DMS153 treated with DMSO at 0.1 percent for 48 hours (cell line): ENCODE results near the gene HPS5.

Experiments used
- DNase-seq: peaks from one replicate; lab custom pipeline; 2025; ENCODE audit not compliant: unreplicated experiment; lab: John Stamatoyannopoulos, UW

HPS5 gene

DNA sequence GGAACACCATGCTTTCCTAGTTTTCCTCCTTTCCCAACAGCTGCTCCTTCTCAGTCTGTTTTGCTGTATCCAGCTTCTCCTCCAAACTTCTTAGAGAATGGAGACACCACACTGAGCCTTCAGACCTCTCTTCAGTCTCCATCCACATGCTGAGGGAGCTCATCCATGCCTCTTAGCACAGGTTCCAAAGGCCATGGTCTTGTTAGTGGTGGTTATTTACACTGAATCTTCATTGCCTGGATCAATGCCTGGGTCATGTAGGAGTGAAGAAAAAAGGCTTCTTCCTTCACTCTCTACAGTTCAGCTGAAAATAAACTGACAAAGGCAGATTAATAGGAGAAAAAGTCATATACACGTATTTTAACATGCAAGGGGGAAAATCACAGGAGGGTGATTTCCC, 82.3 kb downstream of the HPS5 start:
- no peak for DNase-seq

DNA sequence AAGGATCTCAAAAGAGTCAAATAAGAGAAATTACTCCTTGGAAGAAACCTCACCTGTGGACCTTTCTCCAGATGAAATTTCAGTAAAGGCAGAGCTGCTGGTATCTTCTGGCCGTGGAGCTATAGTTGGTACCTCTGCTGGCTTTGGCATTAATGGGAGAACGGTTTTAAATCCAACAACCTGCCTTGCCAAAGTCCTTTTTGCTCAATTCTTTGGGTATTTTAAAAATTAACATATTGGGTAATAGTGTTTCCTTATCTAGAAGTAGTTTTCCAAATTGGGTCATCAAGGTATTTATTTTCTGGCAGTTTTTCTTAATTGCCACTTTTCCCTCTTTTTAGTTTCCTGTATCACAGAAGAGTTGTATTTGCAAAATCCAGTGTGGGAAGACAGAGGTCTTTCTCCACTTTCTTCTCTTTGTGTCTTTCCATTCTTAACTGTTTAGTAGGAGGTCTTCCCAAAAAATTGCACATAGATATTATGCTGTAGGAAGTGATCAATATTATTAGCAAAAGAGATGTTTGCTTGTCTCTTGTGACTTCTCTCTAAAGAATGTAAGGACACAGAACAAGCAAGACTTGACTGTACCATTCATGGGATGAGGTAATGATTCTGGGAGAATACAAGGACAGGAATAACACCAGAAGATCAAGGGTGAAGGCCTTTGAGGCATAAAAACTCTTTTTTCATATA, 85.1 kb downstream of the HPS5 start, which contains the start of gene SAA4:
SAA4 (minus strand) TSS at position 139 of the 693 bp plus-strand sequence. CDS start 876 bp downstream, outside the sequence.
- no peak for DNase-seq

DNA sequence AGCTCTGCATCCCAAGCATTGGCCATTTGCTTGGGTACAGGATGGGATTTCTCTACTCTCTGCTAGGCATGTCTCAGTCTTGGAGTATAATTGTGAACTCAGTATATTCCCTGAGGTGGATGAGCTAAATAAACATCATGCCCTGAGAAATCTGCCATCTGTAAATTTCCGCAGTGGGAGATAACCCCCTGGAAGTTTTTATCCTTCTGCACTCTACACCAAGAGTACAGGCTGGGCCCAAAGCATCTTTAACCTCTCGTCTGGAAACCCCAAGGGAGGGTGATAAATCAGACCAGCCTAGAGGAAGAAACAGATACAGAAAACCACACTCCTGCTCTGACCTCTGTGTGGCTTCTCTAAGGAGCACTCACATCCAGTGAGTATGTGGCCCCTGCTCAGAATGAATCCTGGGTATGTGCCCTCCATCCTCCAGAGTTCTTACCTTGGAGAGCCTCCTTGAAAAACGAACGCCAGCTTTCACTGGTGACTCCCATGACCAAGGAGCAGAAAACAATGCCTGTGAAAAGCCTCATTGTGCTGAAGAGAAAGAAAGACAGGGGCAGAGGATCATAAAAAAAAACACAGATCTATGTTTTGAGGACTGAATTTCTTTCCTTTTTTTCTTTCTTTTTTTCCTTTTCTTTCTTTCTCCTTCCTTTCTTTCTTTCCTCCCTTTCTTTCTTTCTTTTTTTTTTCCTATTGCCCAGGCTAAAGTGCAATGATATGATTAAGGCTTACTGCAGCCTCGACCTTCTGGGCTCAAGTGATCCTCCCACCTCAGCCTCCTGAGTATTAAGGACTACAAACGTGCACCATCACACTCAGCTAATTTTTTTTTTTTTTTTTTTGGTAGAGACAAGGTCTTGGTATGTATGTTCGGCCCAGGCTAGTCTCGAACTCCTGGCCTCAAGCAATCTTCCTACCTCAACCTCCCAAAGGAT, 86.3 kb downstream of the HPS5 start:
- DNase-seq, result no peak

DNA sequence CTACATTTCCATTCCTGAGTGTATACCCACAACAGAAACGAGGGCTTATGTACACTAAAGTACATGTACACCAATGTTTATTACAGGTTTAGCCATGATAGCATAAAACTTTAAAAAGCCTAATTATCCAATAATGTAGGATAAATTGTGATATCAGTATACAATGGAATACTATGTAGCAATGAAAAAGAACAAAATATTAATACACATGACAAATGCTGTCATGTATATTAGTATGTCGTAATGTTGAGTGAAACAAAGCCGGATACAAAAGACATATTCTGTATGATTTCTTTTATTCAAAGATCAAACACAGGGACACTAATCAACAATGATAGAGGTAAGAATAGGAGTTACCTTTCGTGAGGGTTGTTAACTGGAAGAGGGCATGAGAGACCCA, 88.0 kb downstream of the HPS5 start:
- no peak for DNase-seq

DNA sequence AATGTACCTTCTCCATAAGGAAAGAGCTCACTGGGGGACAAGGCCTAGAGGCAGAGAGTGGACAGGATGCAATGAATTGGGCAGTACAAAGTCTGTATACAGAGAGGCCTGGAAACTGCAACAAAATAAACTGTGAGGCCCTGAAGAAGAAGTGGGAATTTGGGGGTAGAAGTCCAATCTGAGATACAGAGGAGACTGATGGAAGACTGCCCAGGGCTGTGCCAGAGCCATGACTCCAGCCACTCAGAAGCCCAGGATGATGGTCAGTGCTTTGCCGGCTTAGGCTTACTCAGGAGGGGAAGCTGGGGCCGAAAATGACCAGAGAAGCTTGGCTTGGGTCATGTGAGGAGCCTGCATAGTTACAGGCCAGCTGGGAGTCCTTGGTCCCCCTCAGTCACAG, 91.1 kb downstream of the HPS5 start:
- DNase-seq, result no peak

DNA sequence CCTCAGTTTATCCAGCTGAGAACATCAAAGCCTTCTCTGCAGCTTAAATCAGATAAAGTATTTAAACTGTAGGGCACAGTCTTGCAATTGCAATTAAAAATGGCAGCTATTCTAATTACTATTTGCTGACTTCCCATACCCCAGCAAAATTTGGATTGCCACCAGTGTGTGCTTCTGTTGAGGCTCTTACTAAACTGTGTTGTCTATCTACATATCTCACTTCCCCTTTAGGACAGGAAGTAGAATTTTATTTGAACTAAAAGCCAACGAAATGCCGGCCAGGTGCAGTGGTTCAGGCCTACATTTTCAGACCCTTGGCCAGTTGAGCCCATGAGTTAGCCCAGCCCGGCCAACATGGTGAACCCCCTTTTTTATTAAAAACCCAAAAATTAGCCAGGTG, 92.4 kb downstream of the HPS5 start:
- DNase-seq, result no peak
